GM19035 (cell line): ENCODE data around the gene RPS6KA2.

Source experiments
- ATAC-seq: cut with Tn5 transposase; IDR thresholded peaks from one replicate; pipeline ENCODE4 v1.9.1; 2021; ENCODE audit not compliant: unreplicated experiment

RPS6KA2 gene

GRCh38 chr6:166489301-166490155, 137.5 kb downstream of the RPS6KA2 start:
- no peak for ATAC-seq

GRCh38 chr6:166488701-166489100, 138.3 kb downstream of the RPS6KA2 start:
- ATAC-seq: no peak

GRCh38 chr6:166488076-166488685, 138.9 kb downstream of the RPS6KA2 start:
- peak; percentile 94 for ATAC-seq

- ATAC-seq: no peak
These were observed 139.9 kb downstream of the RPS6KA2 start for GRCh38 chr6:166487148-166487547.

- no peak for ATAC-seq
These were observed 140.5 kb downstream of the RPS6KA2 start for GRCh38 chr6:166486536-166486880.

- no peak for ATAC-seq
These were observed 141.2 kb downstream of the RPS6KA2 start for GRCh38 chr6:166485651-166486535.

GRCh38 chr6:166484863-166485262, 142.2 kb downstream of the RPS6KA2 start:
- ATAC-seq: no peak

- no peak for ATAC-seq
These were observed 143.3 kb downstream of the RPS6KA2 start for GRCh38 chr6:166483573-166484250.

GRCh38 chr6:166483026-166483425, 144.0 kb downstream of the RPS6KA2 start:
- ATAC-seq: no peak

GRCh38 chr6:166478782-166479592, 148.1 kb downstream of the RPS6KA2 start:
- ATAC-seq: no peak

GRCh38 chr6:166477647-166478365, 149.2 kb downstream of the RPS6KA2 start:
- ATAC-seq: no peak

- no peak for ATAC-seq
These were observed 150.3 kb downstream of the RPS6KA2 start for GRCh38 chr6:166476634-166477215.

- ATAC-seq: no peak
These were observed 150.9 kb downstream of the RPS6KA2 start for GRCh38 chr6:166476061-166476591.

- no peak for ATAC-seq
These were observed 152.1 kb downstream of the RPS6KA2 start for GRCh38 chr6:166474721-166475565.

- no peak for ATAC-seq
These were observed 153.0 kb downstream of the RPS6KA2 start for GRCh38 chr6:166473886-166474571.

GRCh38 chr6:166472636-166473035, 154.4 kb downstream of the RPS6KA2 start:
- ATAC-seq: no peak

- no peak for ATAC-seq
These were observed 155.2 kb downstream of the RPS6KA2 start for GRCh38 chr6:166471797-166472260.
